ENCODE measurements around the gene PLXNA4.

- TF ChIP-seq CTCF (IDR thresholded peaks at IDR 0.05 in 8 of 11, conservative IDR thresholded peaks at IDR 0.05 in 3 of 11), result no peak
- no peak for TF ChIP-seq POLR2AphosphoS5 (IDR thresholded peaks at IDR 0.05)
Observed at GRCh38 chr7:132361146-132361545, 215.1 kb downstream of the PLXNA4 start.
